AG10803 (cell line): ENCODE measurements around the gene MAP3K7.

Experiments
- DNase-seq: peaks from one replicate; pipeline ENCODE4 v3.0.0; 2010; ENCODE audit warnings: low read depth
- H3K4me3 ChIP-seq: 2 replicates; pipeline ENCODE4 v1.5.1; 2011; ENCODE audit warnings: mild to moderate bottlenecking, low read length, control low read depth
- CTCF ChIP-seq: conservative IDR thresholded peaks from 2 replicates; pipeline ENCODE4 v1.5.1; 2011; ENCODE audit warnings: mild to moderate bottlenecking, low read length, control low read depth, inconsistent platforms

The MAP3K7 gene

GRCh38 chr6:90533615-90534336 is 53.1 kb downstream of the MAP3K7 start:
- no peak for TF ChIP-seq CTCF

GRCh38 chr6:90530882-90531281 is 56.0 kb downstream of the MAP3K7 start:
- H3K4me3 ChIP-seq: no peak overlapping the region
- no peak for DNase-seq
- TF ChIP-seq CTCF: no peak

More at GRCh38 chr6:90533615-90534336, 53.1 kb downstream of the MAP3K7 start:
- no peak overlapping the region for H3K4me3 ChIP-seq
- DNase-seq: no peak

GRCh38 chr6:90525421-90525820 is 61.5 kb downstream of the MAP3K7 start:
- DNase-seq: no peak
- no peak for TF ChIP-seq CTCF
- no peak overlapping the region for H3K4me3 ChIP-seq

- H3K4me3 ChIP-seq: no peak overlapping the region
- TF ChIP-seq CTCF: no peak
- DNase-seq: no peak
These were observed 63.0 kb downstream of the MAP3K7 start for GRCh38 chr6:90523779-90524310.

- no peak overlapping the region for H3K4me3 ChIP-seq
- no peak for TF ChIP-seq CTCF
- no peak for DNase-seq
These were observed 64.9 kb downstream of the MAP3K7 start for GRCh38 chr6:90521955-90522354.

GRCh38 chr6:90516074-90516660 is 70.7 kb downstream of the MAP3K7 start:
- no peak for DNase-seq
- TF ChIP-seq CTCF: no peak
- no peak overlapping the region for H3K4me3 ChIP-seq

GRCh38 chr6:90514496-90514895 is 72.4 kb downstream of the MAP3K7 start:
- no peak for TF ChIP-seq CTCF
- DNase-seq: no peak
- H3K4me3 ChIP-seq: no peak overlapping the region
